HG02973 (cell line): ENCODE data around the gene PARN.

Experiments used
- ATAC-seq: cut with Tn5 transposase; IDR thresholded peaks from one replicate; pipeline ENCODE4 v1.9.1; 2021; ENCODE audit warnings: moderate library complexity; ENCODE audit not compliant: unreplicated experiment

The PARN gene

DNA sequence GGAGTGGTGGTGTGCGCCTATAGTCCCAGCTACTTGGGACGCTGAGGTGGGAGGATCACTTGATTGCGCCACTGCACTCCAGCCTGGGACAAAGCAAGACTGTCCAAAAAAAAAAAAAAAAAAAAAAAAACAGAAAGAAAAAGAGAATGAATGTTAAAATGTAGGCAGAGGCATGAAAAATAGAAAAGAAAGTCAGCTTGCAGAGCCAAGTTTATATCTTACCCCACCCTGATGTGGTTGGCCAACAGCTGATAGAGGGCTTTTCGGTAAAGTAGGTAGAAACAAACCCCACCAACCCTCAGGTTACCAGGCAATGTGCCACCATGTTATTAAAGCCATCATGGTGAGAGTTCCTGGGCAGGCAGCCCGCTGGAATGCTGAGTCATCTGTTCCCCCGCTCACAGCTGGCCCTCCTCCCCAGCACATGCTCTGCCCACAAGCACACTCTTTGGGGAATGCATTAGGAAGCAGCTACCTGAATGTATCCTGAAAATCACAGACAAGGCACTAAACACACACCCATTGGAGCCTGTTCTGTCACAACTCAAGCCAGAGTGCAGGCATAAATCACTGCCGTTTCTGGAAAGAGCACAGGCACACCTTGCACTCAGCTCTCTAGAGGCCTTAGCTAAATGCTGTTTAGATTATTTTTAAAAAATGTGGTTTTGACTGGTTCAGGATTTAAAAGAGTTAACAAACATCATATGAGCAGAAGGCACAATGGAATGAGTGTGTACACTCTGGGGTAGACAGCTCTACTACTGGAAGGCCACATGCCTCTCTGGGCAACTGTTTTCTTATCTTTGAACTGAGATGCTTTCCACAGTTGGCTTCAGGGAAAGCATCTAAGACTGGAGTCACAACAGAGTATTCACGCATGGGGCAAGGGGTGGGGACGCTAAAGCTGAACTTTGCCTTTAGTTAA lies 128.5 kb downstream of the PARN start:
- ATAC-seq = no peak

DNA sequence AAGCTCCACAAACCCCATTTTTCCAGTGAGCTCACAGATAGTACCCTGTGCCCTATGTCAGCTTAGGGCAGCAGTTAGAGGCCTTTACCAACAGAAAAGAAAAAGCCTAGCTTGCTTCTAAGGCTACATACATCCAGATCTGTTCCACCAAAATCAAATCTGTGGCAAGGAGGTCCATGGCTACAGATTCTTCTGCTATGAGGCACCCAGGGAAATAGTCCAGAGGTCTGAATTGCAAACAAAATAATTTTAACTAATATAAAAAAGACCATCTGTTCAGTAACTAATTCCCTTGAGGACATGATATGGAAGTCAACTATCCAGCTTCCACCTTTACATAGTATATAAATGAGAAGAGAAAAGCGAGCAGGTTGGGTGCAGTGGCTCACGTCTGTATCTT lies 129.3 kb downstream of the PARN start:
- ATAC-seq = no peak

DNA sequence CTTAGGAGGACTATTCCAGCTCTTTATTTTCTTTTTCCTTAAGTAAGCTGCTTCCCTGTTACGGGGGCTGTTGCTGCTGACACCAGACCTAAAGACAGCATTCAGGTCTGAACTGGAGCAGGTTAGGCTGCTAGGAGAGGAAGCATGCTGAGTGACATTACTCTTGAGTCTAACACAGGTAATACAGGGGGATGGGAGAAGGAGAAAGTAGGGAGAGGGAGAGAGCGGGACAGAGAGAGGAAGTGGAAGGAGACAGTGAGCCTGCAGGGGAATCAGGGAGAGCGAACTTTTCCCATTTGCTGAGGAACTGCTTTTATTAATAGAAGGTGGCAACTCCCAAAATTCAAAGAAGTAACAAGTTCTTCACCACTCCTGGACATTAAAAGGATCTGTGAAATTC lies 130.9 kb downstream of the PARN start:
- ATAC-seq = no peak

DNA sequence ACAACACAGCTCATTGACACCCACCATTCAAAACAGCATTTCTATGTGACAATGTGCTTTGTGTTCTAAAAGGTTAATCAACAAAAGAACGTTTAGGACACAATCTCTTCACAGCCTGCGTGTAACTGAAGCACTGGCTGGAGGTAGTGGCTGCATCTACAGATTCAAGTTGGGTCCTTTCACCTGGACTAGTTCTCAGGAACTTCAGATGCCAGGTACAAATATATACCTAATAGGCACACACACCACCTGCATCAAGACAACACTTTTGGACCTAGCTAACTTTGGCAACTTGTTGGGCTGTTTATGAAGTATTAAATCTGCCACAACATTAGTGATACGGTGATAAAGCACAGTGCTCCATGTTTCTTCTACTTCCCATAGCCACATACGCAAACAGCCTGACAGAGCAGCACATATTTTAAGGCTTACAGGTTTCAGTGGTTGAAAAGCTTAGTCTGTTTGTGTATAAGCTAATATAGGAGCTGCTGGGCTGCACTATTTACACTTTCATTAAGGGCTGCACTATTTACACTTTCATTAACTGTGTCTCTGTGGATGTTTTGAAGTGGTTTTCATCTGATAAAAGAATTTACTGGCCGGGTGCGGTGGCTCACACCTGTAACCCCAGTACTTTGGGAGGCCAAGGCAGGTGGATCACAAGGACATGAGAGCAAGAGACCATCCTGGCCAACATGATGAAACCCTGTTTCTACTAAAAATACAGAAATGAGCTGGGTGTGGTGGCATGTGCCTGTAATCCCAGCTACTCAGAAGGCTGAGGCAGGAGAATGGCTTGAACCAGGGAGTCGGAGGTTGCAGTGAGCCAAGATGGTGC lies 132.6 kb downstream of the PARN start:
- ATAC-seq = no peak

DNA sequence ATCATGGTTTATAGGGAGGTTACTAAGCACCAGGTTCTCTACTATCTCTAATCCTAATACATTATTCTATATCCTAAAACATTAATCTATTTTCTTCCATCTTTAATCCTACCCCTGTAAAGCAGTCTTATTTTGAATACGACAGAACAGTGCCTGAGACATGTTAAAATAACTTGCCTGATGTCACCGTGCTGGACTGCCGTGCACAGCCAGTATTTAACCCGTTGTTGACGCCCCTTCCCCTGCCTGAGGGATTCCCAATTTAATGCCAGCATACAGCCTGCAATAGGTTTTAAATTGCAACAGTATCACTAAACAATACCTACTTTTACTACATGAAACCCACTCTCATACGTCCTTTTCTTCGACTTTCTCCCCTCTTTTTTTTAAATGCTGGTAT lies 133.3 kb downstream of the PARN start:
- ATAC-seq = no peak

DNA sequence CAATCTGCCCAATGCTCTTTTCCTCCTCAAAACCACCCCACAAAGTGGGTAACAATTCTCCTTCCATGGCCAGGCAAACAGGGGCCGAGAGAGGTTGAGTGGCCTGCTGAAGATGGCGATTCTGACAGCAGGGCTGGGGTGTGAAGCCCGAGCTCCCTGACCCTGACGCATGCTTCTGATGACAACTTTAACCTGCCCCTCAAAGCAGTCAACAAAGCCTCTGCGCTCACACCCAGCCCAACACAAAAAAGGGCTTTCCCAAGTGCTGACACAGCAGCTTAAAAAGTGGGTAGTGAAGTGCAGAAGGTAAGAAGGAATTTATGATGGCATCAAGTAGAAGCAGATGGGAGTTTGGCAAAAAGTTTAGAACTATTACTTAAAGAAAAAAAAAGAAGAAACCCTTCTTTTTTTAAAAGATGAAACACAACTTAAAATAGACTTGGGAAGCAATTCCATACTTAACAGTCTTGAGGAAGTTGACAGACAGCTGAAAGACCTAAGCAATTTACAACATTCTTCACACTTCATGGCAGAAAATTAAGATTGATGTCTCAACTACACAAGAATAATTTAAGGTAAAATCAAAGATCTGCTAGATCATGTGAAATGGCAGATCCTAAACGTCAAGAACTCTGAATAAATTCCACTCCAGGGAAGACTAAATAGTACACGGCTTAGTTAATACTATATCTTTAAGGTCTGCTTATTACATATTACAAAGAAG lies 133.9 kb downstream of the PARN start:
- no peak for ATAC-seq

DNA sequence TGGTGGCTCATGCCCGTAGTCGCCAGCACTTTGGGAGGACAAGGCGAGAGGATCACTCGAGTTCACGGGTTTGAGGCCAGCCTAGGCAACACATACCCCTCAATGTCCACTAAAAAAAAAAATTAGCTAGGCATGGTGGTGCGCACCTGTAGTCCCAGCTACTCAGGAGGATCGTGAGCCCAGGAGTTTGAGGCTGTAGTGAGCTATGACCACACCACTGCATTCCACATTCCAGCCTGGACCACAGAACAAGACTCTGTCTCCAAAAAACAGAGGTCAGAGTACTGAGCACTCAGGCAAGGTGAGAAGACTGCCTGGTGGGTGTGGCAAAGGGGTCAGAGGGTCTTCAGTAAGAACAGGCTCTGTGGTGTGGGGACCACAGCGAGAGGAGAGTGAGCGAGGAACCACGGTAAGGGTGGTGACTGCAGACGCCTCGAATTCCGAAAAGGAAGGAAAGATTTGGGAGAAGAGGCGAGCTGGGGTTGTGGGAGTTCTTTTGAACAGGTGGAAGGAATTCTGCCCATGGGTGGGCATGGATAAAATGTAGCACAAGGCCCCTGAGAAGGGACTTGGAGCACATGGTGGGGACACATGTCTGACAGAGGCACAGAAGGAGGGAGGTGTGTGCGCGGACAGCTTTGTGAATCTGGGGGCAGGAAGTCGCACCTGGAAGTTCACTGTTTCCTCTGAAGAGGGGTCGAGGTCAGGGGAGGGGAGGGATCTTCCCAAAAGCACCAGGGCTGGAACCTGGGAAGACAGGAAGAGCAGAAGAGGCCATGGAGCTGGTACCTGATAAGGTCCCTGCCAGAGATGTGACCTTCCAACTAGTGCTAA lies 134.6 kb downstream of the PARN start:
- ATAC-seq = no peak

DNA sequence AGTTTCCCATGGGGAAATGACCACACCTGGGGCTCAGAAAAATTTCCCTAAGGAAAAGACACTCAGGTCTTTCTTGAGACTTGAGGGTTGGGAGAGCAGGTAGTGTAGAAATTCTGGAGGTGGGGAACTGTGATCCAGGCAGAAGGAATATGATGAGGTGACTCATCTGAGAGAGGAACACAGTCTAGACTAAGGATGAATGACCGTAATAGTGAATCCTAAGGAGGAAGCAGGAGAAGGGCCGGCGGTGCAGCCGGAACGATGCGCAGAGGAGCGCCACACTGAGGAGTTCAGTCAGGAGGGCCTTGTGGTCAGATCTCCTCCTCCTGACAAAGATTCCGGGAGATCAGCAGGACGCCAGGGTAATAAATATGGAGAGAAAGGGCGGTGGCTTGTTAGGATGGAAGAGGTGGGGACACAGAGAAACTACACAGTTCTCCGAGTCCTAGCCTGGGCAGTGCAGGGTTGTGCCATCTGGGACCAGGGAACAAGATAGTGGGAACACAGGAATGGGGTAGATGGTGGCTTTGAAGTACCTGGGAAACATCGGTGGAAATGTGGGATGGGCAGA lies 135.6 kb downstream of the PARN start:
- ATAC-seq = no peak

DNA sequence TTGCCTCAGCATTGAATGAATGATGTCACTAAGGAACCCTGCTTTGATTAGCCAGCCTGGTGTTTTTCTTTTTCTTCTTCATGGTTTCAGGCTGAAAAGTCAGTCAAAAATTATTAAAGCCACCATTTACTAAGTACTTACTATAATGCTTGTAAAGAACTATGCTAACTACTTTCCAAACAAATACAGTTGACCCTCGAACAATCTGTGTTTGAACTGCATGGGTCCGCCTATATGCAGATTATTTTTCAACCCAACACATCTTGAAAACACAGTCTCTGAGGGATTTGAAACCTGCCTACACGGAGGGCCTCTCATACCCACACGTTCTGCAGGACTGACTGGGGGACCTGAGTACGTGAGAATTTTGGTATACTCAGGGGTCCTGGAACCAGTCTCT lies 136.3 kb downstream of the PARN start:
- ATAC-seq = no peak

DNA sequence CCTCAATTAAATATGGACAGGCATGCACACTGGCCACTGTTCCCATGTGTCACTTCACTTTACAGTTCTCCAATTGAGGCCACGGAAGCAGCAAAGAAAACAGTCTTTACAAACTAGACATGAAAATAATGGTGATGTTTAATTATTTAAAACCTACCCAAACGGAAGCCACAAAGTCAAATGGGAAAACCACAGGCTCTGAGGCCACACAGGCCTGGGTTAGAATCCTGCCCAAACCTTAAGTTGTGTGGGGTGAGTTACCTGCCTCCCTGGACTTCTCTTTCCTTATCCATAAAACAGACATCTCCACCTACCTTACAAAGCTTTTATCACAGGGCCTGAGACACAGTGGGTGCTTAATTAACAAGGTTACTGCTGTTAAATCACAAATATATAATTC lies 137.4 kb downstream of the PARN start:
- ATAC-seq = no peak

DNA sequence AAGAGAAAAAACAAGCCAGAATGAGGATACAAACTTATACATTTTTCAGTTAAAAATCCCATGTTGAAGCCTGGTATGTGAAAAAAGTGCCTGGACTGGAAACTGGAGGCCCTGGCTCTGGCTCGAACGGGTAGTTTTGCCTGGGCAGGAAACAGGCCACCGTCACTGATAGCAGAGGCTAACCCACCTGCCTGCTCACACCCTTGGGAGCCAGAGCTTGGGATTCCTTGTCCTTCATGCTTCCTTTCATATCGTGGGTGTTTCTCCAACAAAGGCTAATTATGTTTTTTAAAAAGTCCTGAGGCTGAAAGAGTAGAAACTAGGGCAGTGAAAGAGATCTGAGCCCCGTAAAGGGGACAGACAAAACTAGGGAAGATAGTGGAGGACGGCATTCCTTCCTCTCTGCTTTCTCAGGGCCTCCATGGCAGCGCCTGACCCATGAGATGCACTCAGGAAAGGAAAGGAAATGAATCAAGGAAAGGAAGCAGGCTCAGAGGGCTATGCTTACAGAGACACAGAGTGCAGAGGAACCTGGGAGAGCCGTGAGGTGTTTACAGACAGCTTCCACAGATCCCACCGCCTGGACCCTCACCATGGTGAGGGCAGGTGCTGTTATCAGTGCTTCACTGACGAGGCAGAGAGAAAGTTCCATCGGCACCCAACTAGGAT lies 138.1 kb downstream of the PARN start:
- ATAC-seq = no peak

DNA sequence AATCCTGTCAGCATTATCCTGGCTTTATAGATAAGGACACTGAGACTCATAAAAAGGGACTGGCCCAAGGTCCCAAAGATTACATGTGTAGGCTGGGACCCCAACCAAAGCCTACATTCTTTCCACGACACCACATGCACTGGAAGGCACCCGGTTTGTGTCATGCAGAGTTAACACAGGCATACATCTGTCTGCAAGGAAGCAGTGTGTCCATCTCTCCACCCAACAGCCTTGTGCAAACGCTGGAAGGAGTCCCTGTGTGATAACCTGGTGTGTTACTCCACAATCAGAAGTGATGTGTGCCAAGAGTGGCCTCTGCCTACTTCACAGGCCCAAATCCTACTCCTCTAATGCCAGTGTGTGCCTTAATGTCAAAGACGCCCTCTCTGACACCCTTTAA lies 139.8 kb downstream of the PARN start:
- ATAC-seq = no peak

DNA sequence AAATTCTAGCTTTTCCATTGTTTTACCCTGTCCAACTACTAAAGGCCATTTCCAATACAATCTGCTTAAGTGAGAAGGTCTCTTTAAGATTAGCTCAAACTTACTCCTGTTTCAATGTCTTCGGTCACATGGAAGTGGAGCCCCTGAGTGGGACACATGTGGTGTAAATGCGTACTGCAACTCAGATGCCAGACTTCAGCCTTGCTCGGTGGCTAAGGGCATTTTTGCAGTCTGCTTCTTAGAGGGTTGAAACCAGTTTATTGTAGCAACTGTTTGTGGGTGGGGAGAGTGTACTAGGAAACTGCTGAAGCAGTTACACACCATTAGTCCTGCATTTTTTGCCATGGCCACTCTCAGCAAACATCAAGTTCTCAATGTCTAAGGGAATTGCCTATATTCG lies 140.6 kb downstream of the PARN start:
- ATAC-seq = no peak

DNA sequence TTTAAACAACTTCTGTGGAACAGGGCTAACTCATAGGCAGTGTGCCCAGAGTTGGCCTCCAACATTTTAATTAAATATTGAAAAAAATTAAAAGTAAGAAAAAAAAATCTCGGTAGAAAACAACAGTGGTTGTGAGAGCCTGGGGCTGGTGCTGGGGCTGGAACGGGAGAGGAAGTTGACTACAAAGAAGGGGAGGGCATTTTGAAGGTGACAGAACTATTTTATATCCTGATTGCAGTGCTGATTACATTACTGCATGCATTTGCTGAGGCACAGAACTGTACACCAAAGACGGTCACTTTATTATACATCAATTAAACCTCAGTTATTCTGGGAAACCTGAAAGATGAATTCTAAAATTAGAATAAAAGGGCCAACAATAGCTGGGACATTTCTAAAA lies 142.5 kb downstream of the PARN start:
- ATAC-seq = no peak

DNA sequence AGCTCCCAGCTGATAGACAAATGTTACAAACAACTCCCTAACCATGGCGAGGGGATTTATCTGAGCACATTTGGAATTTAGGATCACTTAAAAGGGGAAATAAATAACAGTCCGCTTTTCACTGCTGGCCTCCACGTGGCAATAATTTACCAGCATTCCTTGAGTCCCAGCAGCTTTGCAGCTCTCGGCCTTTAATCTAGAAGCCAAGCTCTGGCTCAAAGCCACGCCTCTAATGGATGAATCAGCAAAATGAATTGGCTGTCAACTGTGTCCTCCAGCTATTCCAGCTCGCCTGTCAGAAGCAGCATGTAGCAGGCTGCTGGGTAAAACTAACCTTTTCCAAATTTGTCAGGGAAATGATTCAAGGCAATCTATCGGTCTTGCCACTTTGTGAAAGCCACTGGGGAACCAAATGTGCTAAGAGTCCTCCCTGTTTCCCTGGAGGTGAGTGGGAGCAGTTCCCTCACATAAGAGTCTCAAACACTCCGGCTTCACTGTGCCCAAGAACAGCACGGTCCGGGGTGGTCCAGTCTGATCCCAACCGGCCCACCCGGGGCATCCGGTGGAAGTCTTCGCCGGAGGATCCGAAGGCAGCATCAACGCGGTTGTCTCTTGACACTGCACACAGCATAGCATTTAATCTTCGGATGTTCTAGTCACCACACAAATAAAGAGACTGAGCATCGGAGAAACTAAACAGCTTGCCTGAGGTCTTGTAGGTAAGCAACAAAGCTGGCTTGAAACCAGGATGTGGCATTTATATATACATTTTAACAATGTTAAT lies 143.3 kb downstream of the PARN start:
- no peak for ATAC-seq

DNA sequence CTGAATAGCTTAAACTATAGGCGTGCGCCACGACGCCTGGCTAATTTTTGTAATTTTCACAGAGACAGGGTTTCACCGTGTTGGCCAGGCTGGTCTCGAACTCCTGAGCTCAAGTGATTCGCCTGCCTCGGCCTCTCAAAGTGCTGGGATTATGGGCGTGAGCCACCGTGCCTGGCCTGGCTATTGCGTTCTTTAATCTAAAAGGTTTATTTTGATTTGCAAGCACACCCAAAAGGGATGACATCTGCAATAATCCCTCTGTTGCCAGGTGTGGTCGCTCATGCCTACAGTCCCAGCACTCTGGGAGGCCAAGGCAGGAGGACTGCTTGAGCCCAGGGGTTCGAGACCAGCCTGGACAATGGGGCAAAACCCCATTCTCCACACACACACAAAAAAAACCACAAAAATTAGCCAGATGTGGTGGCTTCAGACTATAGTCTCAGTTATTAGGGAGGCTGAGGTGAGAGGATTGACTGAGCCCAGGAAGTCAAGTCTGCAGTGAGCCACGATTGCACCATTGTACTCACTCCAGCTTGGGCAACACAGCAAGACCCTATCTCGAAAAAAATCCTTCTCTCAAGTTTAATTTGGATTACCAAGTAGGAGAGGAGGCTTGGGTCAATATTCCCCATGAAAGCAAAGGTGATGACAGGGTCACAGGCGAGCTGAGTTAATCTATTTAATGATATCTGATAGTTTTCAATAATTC lies 144.1 kb downstream of the PARN start:
- no peak for ATAC-seq

DNA sequence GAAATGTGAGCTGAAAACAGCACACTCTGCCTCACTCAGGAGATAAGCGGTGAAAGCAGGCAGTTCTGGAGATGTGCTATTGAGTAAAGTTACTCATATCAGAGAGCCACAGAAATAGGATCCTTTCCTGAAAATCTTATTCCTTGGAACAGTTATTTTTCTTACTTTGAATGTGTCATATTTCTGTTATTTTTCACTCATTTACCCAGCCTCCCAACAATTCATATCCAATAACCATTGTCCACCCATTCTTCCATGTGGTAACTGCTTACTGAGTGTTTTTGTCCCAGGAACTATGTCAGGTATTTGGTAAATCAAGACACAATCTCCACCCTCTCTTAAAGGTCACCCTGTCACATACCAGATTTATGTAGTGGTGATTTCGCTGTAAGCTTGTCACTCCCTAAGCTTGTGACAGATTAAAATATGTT lies 144.9 kb downstream of the PARN start:
- ATAC-seq = no peak

DNA sequence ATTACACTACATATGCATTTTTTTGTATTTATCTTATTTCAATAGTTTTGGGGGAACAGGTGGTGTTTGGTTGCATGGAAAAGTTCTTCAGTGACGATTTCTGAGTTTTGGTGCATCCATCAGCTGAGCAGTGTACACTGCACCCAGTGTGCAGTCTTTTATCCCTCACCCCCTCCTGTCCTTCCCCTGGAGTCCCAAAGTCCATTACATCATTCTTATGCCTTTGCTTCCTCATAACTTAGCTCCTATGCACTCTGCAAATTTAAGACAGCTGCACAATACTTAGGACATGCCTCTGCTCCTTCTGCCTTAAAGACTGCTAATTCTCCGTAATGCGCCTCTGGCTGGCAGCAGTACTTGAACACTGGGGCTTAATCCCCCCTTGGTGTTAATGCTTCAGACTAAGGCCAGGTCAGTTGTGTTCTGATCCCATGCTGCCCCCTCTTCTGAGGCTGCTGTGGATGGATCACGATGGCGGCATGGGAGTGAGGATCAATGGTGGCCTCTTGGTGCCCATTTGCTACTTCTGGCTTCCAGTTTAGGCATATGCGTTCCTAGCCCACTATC lies 146.2 kb downstream of the PARN start:
- no peak for ATAC-seq
